ENCODE results near the gene AQP12B. TPM values are rescaled to one million over a fixed set of nuclear protein-coding genes. Genes with fewer than 3 reads are reported as not detected.

AQP12B gene
- total RNA-seq, 2 donors from 2014 or later, result 0.19 TPM; not detected in 1

- DNase-seq (ENCODE audit: low spot score), result no peak
- intact Hi-C loops (cut with DNase I), result loop anchor here in 1 of 2 donors (10.0 kb wide), 1 partner anchor 1245 kb away; no protein-coding TSS in a partner anchor
Observed at GRCh38 chr2:240719676-240720545, 37.2 kb upstream of the AQP12B start.

- intact Hi-C loops (cut with DNase I), result no loop called here
Observed at GRCh38 chr2:240718896-240719490, 36.3 kb upstream of the AQP12B start.

GRCh38 chr2:240717681-240718581 lies 35.2 kb upstream of the AQP12B start:
- intact Hi-C loops (cut with DNase I), result no loop called here
- DNase-seq (ENCODE audit: low spot score), result no peak

More at GRCh38 chr2:240718896-240719490, 36.3 kb upstream of the AQP12B start:
- no peak for DNase-seq (ENCODE audit: low spot score)

GRCh38 chr2:240717181-240717641 lies 34.5 kb upstream of the AQP12B start:
- DNase-seq (ENCODE audit: low spot score), result no peak
- intact Hi-C loops (cut with DNase I), result no loop called here

- intact Hi-C loops (cut with DNase I), result no loop called here
- DNase-seq (ENCODE audit: low spot score), result no peak
Observed at GRCh38 chr2:240716130-240716798, 33.6 kb upstream of the AQP12B start.

- intact Hi-C loops (cut with DNase I), result no loop called here
- DNase-seq (ENCODE audit: low spot score), result no peak
Observed at GRCh38 chr2:240714747-240715725, 32.4 kb upstream of the AQP12B start.

- intact Hi-C loops (cut with DNase I), result no loop called here
- DNase-seq (ENCODE audit: low spot score), result no peak
Observed at GRCh38 chr2:240713928-240714746, 31.5 kb upstream of the AQP12B start.

GRCh38 chr2:240713071-240713927 lies 30.6 kb upstream of the AQP12B start:
- DNase-seq (ENCODE audit: low spot score), result no peak
- intact Hi-C loops (cut with DNase I), result no loop called here

- intact Hi-C loops (cut with DNase I), result no loop called here
- DNase-seq (ENCODE audit: low spot score), result no peak
Observed at GRCh38 chr2:240712121-240712520, 29.4 kb upstream of the AQP12B start.

- intact Hi-C loops (cut with DNase I), result no loop called here
- no peak for DNase-seq (ENCODE audit: low spot score)
Observed at GRCh38 chr2:240711701-240712100, 29.0 kb upstream of the AQP12B start.

- intact Hi-C loops (cut with DNase I), result no loop called here
- no peak for DNase-seq (ENCODE audit: low spot score)
Observed at GRCh38 chr2:240711296-240711695, 28.6 kb upstream of the AQP12B start.

GRCh38 chr2:240708457-240708856 lies 25.8 kb upstream of the AQP12B start:
- DNase-seq (ENCODE audit: low spot score), result no peak
- intact Hi-C loops (cut with DNase I), result loop anchor here in 1 of 2 donors (10.0 kb wide), 1 partner anchor 194 kb away; no protein-coding TSS in a partner anchor

GRCh38 chr2:240707821-240708220 lies 25.1 kb upstream of the AQP12B start:
- DNase-seq (ENCODE audit: low spot score), result no peak
- intact Hi-C loops (cut with DNase I), result loop anchor here in 1 of 2 donors (10.0 kb wide), 1 partner anchor 193 kb away; no protein-coding TSS in a partner anchor

GRCh38 chr2:240707043-240707756 lies 24.5 kb upstream of the AQP12B start:
- no peak for DNase-seq (ENCODE audit: low spot score)
- intact Hi-C loops (cut with DNase I), result loop anchor here in 1 of 2 donors (10.0 kb wide), 1 partner anchor 192 kb away; no protein-coding TSS in a partner anchor

GRCh38 chr2:240705204-240705791 lies 22.6 kb upstream of the AQP12B start:
- intact Hi-C loops (cut with DNase I), result loop anchor here in 1 of 2 donors (10.0 kb wide), 1 partner anchor 190 kb away; no protein-coding TSS in a partner anchor
- DNase-seq (ENCODE audit: low spot score), result no peak
